Measurements from ENCODE around the gene ACOD1. TPM values are rescaled to one million over a fixed set of nuclear protein-coding genes. Genes with fewer than 3 reads are reported as not detected.

ACOD1 gene
- polyA plus RNA-seq, 1 of the 3 experiments (the other 2 are of a cell fraction): not detected

- Histone ChIP-seq H3K36me3 (replicated peaks in 1 of 2; ENCODE audit: control insufficient read depth in 1 of 2, insufficient read depth in 2 of 2, low read length in 1 of 2) (no peaks in the 10 kb centered on the region), H3K9me2 (no peaks in the 10 kb centered on the region), H3K4me2 (no peak overlapping the region), H4K20me1 (ENCODE audit: insufficient read depth) (no peaks in the 10 kb centered on the region), H3K79me2 (ENCODE audit: insufficient read depth) (no peaks in the 10 kb centered on the region), H3K27me3 (ENCODE audit: insufficient read depth) (no peaks in the 10 kb centered on the region), H3K4me1 (ENCODE audit: control insufficient read depth in 1 of 2, insufficient read depth in 2 of 2, low read depth in 1 of 2, low read length in 1 of 2) (no peaks in the 10 kb centered on the region), H3K9me3 (no peaks in the 10 kb centered on the region), H3K27ac (ENCODE audit: low read depth in 2 of 2, low read length in 1 of 2) (no peak overlapping the region), H3K9ac (no peak overlapping the region), H2AFZ (ENCODE audit: low read depth) (no peak overlapping the region), H3F3A (replicated peaks; ENCODE audit: insufficient read depth) (no peaks in the 10 kb centered on the region), H3K4me3 (ENCODE audit: low read depth in 2 of 2, low read length in 1 of 2) (no peak overlapping the region)
- CTCF ChIA-PET: no interaction called here
- POLR2A ChIA-PET: no interaction called here
- no peak for TF ChIP-seq TEAD4 (IDR thresholded peaks at IDR 0.05; ENCODE audit: borderline replicate concordance, insufficient read depth)
- TF ChIP-seq NRF1 (IDR thresholded peaks at IDR 0.05; ENCODE audit: low read depth, low read length): no peak
- no peak for TF ChIP-seq PBX3 (IDR thresholded peaks at IDR 0.05)
- TF ChIP-seq EP300 (IDR thresholded peaks at IDR 0.05; ENCODE audit: borderline replicate concordance in 1 of 2, low read depth in 1 of 2, low read length in 1 of 2): no peak
- no peak for TF ChIP-seq TCF12 (IDR thresholded peaks at IDR 0.05)
- no peak for TF ChIP-seq ZBTB33 (IDR thresholded peaks at IDR 0.05; ENCODE audit: borderline replicate concordance, low read depth)
- no peak for DNase-seq
- WGBS (ENCODE audit: low lambda C conversion rate): 45% methylated on average over 2 of the region's 2 CpGs
Observed at GRCh38 chr13:76929851-76930374, 18.4 kb upstream of the ACOD1 start.

- Histone ChIP-seq H3K36me3 (replicated peaks in 1 of 2; ENCODE audit: control insufficient read depth in 1 of 2, insufficient read depth in 2 of 2, low read length in 1 of 2) (no peaks in the 10 kb centered on the region), H2AFZ (ENCODE audit: low read depth) (no peak overlapping the region), H3K9me3 (no peaks in the 10 kb centered on the region), H3K9ac (no peak overlapping the region), H3K4me1 (ENCODE audit: control insufficient read depth in 1 of 2, insufficient read depth in 2 of 2, low read depth in 1 of 2, low read length in 1 of 2) (no peaks in the 10 kb centered on the region), H3K27me3 (ENCODE audit: insufficient read depth) (no peaks in the 10 kb centered on the region), H3K4me2 (no peak overlapping the region), H3F3A (replicated peaks; ENCODE audit: insufficient read depth) (peaks cover 3% of the 10 kb centered on the region), H3K79me2 (ENCODE audit: insufficient read depth) (no peaks in the 10 kb centered on the region), H3K9me2 (no peaks in the 10 kb centered on the region), H4K20me1 (ENCODE audit: insufficient read depth) (no peaks in the 10 kb centered on the region), H3K27ac (ENCODE audit: low read depth in 2 of 2, low read length in 1 of 2) (no peak overlapping the region), H3K4me3 (ENCODE audit: low read depth in 2 of 2, low read length in 1 of 2) (no peak overlapping the region)
- CTCF ChIA-PET: no interaction called here
- WGBS (ENCODE audit: low lambda C conversion rate): 42% methylated on average over 4 of the region's 4 CpGs
- no peak for DNase-seq
- POLR2A ChIA-PET: no interaction called here
- TF ChIP-seq MEF2A (IDR thresholded peaks at IDR 0.05; ENCODE audit: borderline replicate concordance, low read depth) (no peak), CHD2 (IDR thresholded peaks at IDR 0.05; ENCODE audit: low read length, partially characterized antibody) (no peak), RCOR1 (IDR thresholded peaks at IDR 0.05; ENCODE audit: low read length) (no peak), REST (IDR thresholded peaks at IDR 0.05; ENCODE audit: low read depth, low read length) (no peak), FOSL2 (IDR thresholded peaks at IDR 0.05; ENCODE audit: borderline replicate concordance, low read depth) (no peak), USF1 (IDR thresholded peaks at IDR 0.05; ENCODE audit: borderline replicate concordance, low read depth) (no peak), NRF1 (IDR thresholded peaks at IDR 0.05; ENCODE audit: low read depth, low read length) (no peak), FOXM1 (IDR thresholded peaks at IDR 0.05; ENCODE audit: low read depth) (no peak), IRF3 (IDR thresholded peaks at IDR 0.05; ENCODE audit: low read depth, low read length) (no peak), MAX (IDR thresholded peaks at IDR 0.05; ENCODE audit: low read depth) (no peak), TAF1 (IDR thresholded peaks at IDR 0.05; ENCODE audit: borderline replicate concordance, low read depth, low read length) (no peak), TCF12 (IDR thresholded peaks at IDR 0.05) (no peak), GATA2 (CRISPR knock-in tag; IDR thresholded peaks at IDR 0.05) (no peak), FOXJ3 (CRISPR knock-in tag; IDR thresholded peaks at IDR 0.05) (no peak), POLR2AphosphoS5 (IDR thresholded peaks at IDR 0.05; ENCODE audit: low read depth, low read length) (no peak), GABPA (IDR thresholded peaks at IDR 0.05; ENCODE audit: low read depth) (no peak)
Observed at GRCh38 chr13:76932076-76932475, 16.2 kb upstream of the ACOD1 start.
